Measurements from ENCODE around the gene GRIN1. TPM values are rescaled to one million over a fixed set of nuclear protein-coding genes. Genes with fewer than 3 reads are reported as not detected.
A peak's percentile ranks its signal among the peaks of the same experiment; 100 is the strongest.

The GRIN1 gene
- total RNA-seq, 1 donor from 2014 or later = 0.05 TPM

DNA sequence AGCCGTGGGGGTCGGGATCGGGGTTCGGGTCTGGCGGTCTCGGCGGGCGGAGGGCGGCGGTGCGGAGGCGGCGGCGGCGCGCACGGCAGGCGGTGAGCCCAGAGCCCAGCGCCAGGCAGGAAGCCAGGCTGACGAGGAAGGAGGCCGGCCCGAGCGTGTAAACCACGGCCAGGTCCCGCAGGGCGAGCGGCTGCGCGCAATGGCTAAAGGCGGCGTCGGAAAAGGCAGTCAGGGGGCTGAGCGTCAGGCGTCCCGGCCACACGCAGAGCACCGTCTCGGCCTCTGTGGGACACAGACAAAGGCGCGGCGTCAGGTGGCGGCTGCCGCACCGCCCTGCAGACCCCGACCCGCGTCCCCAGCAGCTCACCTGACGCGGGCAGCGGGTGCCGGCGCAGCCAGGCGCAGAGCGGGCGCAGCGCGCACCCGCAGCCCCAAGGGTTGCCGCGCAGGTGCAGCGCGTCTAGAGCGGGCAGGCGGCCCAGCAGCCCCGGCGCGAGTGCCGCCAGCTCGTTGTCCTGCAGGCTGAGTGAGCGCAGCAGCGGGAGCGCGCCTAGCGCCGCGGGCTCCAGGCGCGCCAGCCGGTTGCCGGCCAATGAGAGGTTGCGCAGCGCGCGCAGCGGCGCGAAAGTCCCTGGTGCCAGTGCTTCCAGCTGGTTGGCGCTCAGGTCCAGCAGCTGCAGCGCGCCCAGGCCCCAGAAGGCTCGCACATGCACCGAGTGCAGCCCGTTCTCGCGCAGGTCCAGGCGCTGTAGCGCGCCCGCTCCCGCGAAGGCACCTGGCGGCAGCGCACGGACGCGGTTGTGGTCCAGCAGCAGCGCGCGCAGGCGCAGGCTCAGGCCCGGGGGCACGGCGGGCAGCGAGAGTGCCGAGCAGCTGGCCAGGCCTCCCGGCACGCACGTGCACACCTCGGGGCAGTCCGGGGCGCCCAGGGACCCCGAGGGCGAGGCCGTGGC lies 30.2 kb downstream of the GRIN1 start:
- Mint-ChIP-seq H3K4me3 (no peak overlapping the region), H3K27ac (no peak overlapping the region), H3K9me3 (no peaks in the 10 kb centered on the region), H3K36me3 (ENCODE audit: low read depth) (no peaks in the 10 kb centered on the region), H3K4me1 (ENCODE audit: low read depth) (no peaks in the 10 kb centered on the region), H3K27me3 (ENCODE audit: insufficient read depth) (peaks cover 30% of the 10 kb centered on the region)
- intact Hi-C loops (cut with micrococcal nuclease) = loop anchor here (2.0 kb wide), 1 partner anchor 30 kb away; the partner anchor contains the start of gene GRIN1
- no peak for DNase-seq (ENCODE audit: low spot score)

DNA sequence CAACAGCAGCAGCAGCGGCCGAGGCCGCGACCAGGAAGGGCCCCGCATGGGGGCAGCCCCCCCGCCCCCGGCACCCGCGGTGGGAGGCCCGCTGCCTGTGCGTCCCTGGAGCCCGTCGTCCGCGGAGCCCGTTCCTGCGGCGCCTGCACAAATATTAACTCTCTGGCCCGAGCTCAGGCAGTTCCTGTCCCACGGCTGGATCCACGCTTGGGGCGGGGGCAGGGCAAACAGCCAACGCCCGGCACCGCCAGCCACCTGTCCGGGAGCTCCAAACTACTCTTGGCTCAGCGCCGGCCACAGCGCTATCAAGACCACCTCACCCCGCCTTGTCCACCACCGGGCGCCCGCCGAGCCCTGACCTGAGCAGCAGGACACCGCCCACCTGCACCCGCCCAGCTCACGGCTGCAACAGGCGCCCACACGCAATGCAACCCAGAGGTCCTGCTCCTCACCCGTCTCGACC lies 31.0 kb downstream of the GRIN1 start, which contains the start of gene LRRC26:
Gene LRRC26 (minus strand): TSS at position 156 of the 463 bp plus-strand sequence. CDS start 108 bp downstream, at position 48.
- H3K4me3 Mint-ChIP-seq = peak within 1 kb of the TSS; percentile 11
- H3K36me3 Mint-ChIP-seq (ENCODE audit: low read depth) = no peaks in the 10 kb centered on the region
- peaks cover 26% of the 10 kb centered on the region for H3K27me3 Mint-ChIP-seq (ENCODE audit: insufficient read depth)
- H3K27ac Mint-ChIP-seq = no peak within 1 kb of the TSS
- no peaks in the 10 kb centered on the region for H3K9me3 Mint-ChIP-seq
- intact Hi-C loops (cut with micrococcal nuclease) = loop anchor here (2.0 kb wide), 1 partner anchor 31 kb away; the partner anchor contains the start of gene GRIN1
- H3K4me1 Mint-ChIP-seq (ENCODE audit: low read depth) = no peaks in the 10 kb centered on the region
- no peak for DNase-seq (ENCODE audit: low spot score)

DNA sequence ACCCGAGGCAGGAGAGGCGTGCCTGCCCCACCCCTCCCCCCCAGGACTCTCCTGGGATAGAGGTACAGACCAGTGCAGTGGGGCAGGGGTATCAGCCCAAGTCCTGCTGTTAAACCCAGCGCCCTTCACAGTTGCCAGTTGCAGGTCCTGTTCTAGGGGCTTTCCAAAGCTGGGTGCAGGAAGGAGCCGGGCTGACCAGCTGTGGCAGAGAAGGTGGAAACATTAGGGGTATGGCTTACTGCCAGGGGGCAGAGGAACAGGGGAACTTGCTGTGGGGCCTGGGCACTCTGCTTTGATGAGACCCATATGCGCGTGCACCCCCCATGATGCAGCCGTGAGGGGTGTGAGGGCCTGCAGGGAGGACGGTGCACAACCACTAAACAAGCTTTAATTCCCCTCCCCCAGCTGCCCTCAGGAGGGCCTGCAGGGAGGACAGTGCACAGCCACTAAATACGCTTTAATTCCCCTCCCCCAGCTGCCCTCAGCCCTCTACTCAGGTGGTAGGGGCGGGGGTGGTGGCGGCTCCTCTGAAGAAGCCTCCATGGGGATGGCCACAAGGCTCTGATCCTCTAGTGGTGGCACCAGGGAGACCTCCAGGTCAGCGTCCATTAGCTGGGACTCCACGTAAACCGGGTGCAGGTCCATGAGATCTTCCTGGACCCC lies 31.7 kb downstream of the GRIN1 start:
- no peaks in the 10 kb centered on the region for H3K9me3 Mint-ChIP-seq

DNA sequence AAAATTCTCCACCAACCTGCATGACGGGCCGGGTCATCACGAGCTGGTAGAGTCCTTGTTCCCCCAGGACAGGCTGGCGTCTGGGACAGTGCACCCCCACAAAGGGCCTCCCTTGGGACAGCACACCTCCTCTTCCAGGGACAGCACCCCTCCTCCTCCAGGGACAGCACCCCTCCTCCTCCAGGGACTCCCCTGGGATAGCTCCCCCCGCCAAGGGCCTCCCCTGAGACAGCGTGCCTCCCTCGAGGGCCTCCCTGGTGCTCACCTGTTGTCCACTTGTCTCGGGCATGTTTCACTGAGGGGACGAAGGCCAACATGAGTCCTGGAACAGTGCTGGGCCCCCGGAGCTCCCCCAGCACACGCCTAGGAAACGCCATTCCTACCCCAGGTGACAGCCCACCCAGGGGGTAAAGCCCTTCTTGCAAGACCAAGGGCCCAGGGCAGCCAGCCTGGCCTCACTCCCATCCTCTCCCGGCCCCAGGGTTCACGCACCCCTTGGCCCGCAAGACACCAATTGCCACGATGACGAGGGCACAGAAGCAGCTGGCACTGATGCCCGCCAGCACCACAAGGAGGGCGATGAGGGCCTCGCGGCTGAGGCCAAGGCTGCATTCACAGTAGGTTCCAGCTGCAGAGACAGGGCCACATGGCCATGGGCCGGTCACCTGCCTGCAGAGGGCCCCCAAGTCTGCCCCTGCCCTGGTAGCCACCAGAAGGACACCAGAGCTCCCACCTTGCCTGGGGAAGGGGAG lies 32.4 kb downstream of the GRIN1 start:
- Mint-ChIP-seq H3K27ac (no peak overlapping the region), H3K36me3 (ENCODE audit: low read depth) (peaks cover 2% of the 10 kb centered on the region), H3K27me3 (ENCODE audit: insufficient read depth) (peaks cover 25% of the 10 kb centered on the region), H3K4me3 (no peak overlapping the region), H3K4me1 (ENCODE audit: low read depth) (no peaks in the 10 kb centered on the region), H3K9me3 (no peaks in the 10 kb centered on the region)
- no peak for DNase-seq (ENCODE audit: low spot score)
- intact Hi-C loops (cut with micrococcal nuclease) = no loop called here

More for the DNA sequence above, 31.7 kb downstream of the GRIN1 start:
- H3K4me1 Mint-ChIP-seq (ENCODE audit: low read depth) = no peaks in the 10 kb centered on the region
- no peak for DNase-seq (ENCODE audit: low spot score)
- intact Hi-C loops (cut with micrococcal nuclease) = no loop called here
- H3K4me3 Mint-ChIP-seq = no peak overlapping the region
- no peak overlapping the region for H3K27ac Mint-ChIP-seq
- no peaks in the 10 kb centered on the region for H3K36me3 Mint-ChIP-seq (ENCODE audit: low read depth)
- peaks cover 26% of the 10 kb centered on the region for H3K27me3 Mint-ChIP-seq (ENCODE audit: insufficient read depth)

DNA sequence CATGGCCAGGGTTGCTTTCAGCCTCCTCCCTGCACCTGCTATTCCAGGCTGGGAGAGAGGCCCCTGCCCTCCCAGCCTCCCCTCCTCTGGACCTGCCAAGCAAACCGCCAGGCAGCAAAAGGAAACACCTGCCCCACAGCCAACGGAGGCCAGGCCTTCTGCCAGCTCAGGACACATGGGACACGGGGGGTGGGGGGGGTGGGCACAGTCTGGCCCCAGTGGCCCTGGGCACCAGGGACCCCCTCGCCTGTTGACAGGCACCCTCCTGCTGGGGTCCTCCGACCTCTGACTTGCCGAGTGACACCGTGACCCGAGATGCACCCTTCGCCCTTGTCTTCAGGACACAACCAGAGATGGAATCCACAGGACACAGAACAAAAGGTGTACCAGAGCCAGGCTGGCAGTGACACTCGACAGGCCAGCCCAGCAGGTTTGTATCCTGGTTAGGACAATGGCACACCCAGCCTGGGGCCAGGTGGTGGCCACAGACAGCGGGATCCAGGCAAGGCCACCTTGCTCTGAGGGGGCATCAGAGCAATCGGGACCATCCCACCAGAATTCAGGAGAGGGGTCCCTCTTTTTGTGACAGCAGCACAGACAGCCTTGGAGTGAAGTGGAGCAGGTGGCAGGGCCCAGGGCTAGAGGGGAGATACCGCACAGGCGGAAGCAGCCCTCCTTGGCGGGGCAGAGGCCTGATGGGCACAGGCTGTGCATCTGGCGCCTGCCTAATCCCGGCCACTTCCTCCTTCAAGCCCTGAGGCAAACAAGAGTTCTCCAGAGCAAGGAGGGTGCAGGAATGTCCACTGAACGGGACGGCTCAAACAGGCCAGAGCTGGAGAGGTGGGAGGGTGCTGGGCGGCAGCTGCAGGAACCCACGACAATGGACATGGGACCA lies 34.2 kb downstream of the GRIN1 start:
- Mint-ChIP-seq H3K27me3 (ENCODE audit: insufficient read depth) (peaks cover 19% of the 10 kb centered on the region), H3K9me3 (no peaks in the 10 kb centered on the region), H3K4me3 (no peak overlapping the region), H3K4me1 (ENCODE audit: low read depth) (no peaks in the 10 kb centered on the region), H3K27ac (no peak overlapping the region), H3K36me3 (ENCODE audit: low read depth) (peaks cover 3% of the 10 kb centered on the region)
- DNase-seq (ENCODE audit: low spot score) = no peak
- intact Hi-C loops (cut with micrococcal nuclease) = no loop called here

DNA sequence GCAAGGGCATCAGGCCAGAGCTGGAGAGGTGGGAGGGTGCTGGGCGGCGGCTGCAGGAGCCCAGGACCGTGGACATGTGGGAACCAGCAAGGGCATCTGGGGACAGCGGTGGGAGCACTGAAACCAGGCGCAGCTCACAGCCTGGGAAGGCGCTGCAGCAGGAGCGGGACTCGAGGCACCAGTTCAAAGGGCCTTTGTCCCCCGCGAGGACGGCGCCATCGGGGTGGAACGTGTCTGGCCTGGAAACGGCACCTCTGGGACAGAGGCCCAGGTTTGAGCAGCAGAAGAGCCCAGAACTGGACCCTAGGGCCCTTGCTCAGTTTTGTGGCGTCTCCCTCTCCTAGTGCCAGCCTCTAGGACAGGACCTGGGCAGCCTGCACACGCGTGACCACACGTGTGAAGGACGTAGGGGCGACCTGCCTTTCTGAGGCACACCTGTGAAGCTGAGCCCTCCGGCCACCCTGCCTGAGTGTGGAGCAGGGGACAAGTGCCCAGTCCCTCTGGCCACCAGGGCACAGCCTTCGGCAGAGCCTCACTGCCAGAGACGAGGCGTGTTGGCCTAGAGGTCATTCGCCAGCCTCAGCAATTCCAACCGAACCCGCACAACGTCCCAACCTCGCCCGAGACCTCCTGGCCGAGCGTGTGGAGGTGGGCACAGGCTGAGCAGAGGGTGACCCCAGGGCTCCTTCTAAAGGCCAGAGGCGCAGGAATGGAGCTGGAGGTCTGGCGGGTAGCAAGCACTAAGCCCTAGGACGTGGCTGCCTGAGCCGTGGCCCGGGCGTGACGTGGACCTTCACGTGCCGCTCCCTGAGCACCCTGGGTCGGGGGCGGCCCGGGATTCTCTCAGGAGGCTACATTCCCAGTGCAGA lies 35.1 kb downstream of the GRIN1 start:
- Mint-ChIP-seq H3K27ac (no peak overlapping the region), H3K4me3 (no peak overlapping the region), H3K36me3 (ENCODE audit: low read depth) (peaks cover 3% of the 10 kb centered on the region), H3K4me1 (ENCODE audit: low read depth) (no peaks in the 10 kb centered on the region), H3K9me3 (no peaks in the 10 kb centered on the region), H3K27me3 (ENCODE audit: insufficient read depth) (peaks cover 17% of the 10 kb centered on the region)
- intact Hi-C loops (cut with micrococcal nuclease) = no loop called here
- no peak for DNase-seq (ENCODE audit: low spot score)

DNA sequence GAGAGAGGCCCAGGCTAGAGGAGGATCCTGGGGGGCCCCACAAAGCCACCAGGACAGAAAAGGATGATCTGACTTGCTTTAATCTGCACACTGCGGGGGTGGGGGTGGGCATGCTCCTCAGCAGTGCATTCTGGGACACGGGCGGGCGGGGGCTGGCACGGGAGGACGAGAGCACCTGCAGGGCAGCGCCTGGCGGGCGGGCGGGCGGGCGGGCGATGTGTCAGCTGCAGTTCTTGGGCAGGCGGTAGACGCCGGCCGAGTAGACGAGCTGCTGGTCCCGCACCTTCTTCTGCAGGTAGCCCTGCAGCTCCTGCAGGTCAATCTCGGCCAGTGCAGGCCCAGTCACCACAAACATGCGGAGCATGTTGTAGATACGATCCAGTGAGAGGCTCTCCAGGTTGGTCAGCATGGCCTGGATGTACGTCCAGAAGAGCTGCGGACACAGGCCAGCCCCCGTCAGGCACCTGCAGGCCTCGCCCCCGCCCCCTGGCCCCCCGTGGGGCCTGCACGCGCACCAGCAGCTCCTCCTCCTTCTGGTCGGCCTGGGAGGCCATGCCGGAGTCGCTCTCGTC lies 35.9 kb downstream of the GRIN1 start:
- Mint-ChIP-seq H3K36me3 (ENCODE audit: low read depth) (peaks cover 3% of the 10 kb centered on the region), H3K9me3 (no peaks in the 10 kb centered on the region), H3K27ac (no peak overlapping the region), H3K4me3 (no peak overlapping the region), H3K4me1 (ENCODE audit: low read depth) (no peaks in the 10 kb centered on the region), H3K27me3 (ENCODE audit: insufficient read depth) (peaks cover 17% of the 10 kb centered on the region)
- intact Hi-C loops (cut with micrococcal nuclease) = no loop called here
- no peak for DNase-seq (ENCODE audit: low spot score)

DNA sequence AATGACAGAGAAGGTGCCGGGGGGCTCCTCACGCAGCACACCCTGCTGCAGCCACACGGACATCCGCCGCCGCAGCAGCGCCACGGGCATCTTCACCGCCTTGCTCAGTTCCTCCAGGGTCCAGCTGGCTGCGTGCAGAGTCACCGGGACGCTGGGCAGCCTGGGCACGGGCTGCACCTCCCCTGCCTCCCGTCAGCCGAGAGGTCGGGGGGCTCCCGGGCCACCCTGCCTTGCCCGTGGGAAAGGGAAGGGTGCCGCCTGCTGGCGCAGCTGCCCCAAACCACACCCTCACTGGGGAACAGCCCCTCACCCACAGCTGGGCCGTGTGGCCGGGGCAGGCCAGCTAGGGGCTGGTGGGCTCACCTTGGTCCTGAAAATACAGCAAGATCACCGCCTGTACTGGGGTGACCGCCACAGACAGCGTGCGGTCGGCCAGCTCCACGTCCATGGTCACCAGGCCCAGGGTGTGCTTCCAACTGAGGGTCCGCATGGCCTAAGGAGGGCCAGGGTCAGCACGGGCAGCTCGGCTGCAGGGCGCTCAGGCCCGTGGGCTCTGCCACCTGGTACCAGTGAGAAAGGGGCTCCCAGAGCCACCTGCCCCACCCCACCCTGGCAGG lies 36.5 kb downstream of the GRIN1 start:
- Mint-ChIP-seq H3K9me3 (no peaks in the 10 kb centered on the region), H3K4me3 (no peak overlapping the region), H3K27me3 (ENCODE audit: insufficient read depth) (peaks cover 16% of the 10 kb centered on the region), H3K27ac (no peak overlapping the region), H3K4me1 (ENCODE audit: low read depth) (no peaks in the 10 kb centered on the region), H3K36me3 (ENCODE audit: low read depth) (peaks cover 3% of the 10 kb centered on the region)
- intact Hi-C loops (cut with micrococcal nuclease) = no loop called here
- DNase-seq (ENCODE audit: low spot score) = no peak

DNA sequence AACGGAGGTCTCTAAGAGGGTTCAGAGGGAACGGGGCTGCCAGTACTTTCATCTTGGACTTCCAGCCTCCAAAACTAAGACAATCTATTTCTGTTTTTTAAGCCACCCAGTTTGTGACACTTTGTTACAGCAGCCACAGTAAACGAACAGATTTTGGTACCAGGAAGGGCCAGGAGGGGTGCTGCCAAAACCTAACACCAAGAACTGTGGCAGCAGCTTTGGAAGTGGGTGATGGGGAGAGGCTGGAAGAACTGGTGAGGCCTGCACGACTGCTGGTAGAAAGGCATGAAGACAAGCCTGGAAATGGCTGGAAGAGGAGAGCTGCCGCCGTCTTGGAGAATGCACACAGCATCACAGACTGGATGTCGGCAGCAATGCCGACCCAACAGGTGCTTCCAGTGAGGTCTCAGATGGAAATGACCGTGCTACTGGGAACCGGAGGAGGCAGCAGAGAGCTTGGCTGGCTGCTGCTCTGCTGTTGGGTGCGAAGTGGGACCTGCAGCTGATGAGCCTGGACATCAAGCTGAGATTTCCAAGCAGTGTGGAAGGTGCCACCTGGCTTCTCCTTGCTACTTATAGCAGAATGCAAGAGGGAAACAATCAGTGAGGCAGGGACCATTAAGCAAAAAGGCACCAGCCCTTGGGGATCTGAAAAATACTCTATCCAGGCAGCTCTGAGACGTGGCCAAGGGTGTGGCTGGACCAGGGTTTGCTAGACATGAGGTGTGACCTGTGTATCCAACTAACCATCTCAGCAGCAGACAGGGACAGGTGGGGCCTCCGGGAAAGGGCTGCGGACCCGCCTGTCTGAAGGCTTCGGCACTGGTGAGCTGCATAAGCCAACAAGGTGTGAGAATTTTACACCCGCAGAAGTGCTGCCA lies 37.6 kb downstream of the GRIN1 start:
- H3K4me3 Mint-ChIP-seq = no peak overlapping the region
- DNase-seq (ENCODE audit: low spot score) = no peak
- H3K27me3 Mint-ChIP-seq (ENCODE audit: insufficient read depth) = peaks cover 11% of the 10 kb centered on the region
- no peaks in the 10 kb centered on the region for H3K4me1 Mint-ChIP-seq (ENCODE audit: low read depth)
- peaks cover 3% of the 10 kb centered on the region for H3K36me3 Mint-ChIP-seq (ENCODE audit: low read depth)
- intact Hi-C loops (cut with micrococcal nuclease) = no loop called here
- no peaks in the 10 kb centered on the region for H3K9me3 Mint-ChIP-seq
- H3K27ac Mint-ChIP-seq = no peak overlapping the region

DNA sequence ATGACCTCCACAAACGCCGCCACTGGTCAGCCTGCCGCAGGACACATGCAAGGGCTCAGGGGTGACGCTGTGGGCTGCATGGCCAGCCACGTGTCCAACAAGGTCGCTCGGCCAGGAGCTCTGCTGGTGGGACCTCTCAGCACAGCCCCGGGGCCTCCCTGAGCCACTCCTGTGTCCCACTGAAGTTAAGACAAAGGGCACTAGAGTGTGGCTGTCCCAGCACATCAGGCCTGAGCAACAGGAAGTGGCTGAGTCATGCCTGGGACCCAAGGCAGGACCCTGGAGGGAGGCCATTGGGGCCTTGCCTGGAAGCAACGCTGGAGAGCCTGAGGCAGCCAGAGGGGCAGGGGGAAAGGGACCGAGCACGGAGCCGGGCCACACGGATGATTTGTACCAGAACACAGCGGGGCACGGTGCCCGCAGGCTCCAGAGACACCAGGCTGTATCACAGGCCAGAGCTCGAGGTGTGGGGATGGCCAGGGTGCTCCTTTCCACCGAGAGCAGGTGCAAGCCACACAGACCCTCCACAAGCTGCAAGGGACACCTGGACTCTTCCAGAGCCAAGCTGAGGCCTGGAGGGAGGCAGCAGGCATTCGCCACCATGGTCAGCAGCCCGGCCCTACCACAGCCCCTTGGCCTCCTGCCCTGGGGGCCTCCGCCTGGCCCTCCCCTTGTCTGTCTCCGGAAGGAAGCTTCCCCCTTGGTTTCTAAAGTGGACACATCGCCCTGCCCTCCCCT lies 39.4 kb downstream of the GRIN1 start:
- Mint-ChIP-seq H3K27ac (no peak overlapping the region), H3K4me3 (no peak overlapping the region), H3K36me3 (ENCODE audit: low read depth) (peaks cover 7% of the 10 kb centered on the region), H3K27me3 (ENCODE audit: insufficient read depth) (peaks cover 4% of the 10 kb centered on the region), H3K4me1 (ENCODE audit: low read depth) (no peaks in the 10 kb centered on the region), H3K9me3 (no peaks in the 10 kb centered on the region)
- intact Hi-C loops (cut with micrococcal nuclease) = no loop called here
- DNase-seq (ENCODE audit: low spot score) = no peak
